Smooth muscle cell (in vitro differentiated cells): ENCODE measurements around the gene STRN3. TPM values are rescaled to one million over a fixed set of nuclear protein-coding genes. Genes with fewer than 3 reads are reported as not detected.
"Not testable (repeated sequence)": the region's sequence is repeated elsewhere in the genome, so short reads cannot be mapped to it uniquely, and the experiment has no call there.

Source experiments
- DNase-seq: peaks from one replicate; lab custom pipeline; 2025; ENCODE audit not compliant: unreplicated experiment; lab: John Stamatoyannopoulos, UW
- H2AFZ ChIP-seq: fragments of 200-600 bp; sonication (generic); 2 replicates; pipeline ENCODE4 v1.6.0; 2016; ENCODE audit warnings: antibody characterized with exemption, low read depth, mild to moderate bottlenecking
- H3F3A ChIP-seq: fragments of 200-600 bp; sonication (generic); 2 replicates; pipeline ENCODE4 v1.6.0; 2017; ENCODE audit warnings: antibody characterized with exemption, low read depth
- H3K27ac ChIP-seq: fragments of 200-600 bp; sonication (generic); 2 replicates; pipeline ENCODE4 v1.5.1; 2016; ENCODE audit warnings: low read depth, mild to moderate bottlenecking
- H3K27me3 ChIP-seq: fragments of 200-600 bp; sonication (generic); 2 replicates; pipeline ENCODE4 v1.6.1; 2016; ENCODE audit warnings: low read depth, mild to moderate bottlenecking
- H3K36me3 ChIP-seq: fragments of 200-600 bp; sonication (generic); 2 replicates; pipeline ENCODE4 v1.5.1; 2016; ENCODE audit warnings: low read depth
- H3K4me1 ChIP-seq: fragments of 200-600 bp; sonication (generic); 2 replicates; pipeline ENCODE4 v1.5.1; 2016; ENCODE audit warnings: low read depth
- H3K4me2 ChIP-seq: fragments of 200-600 bp; sonication (generic); 2 replicates; pipeline ENCODE4 v1.6.0; 2016; ENCODE audit warnings: mild to moderate bottlenecking
- H3K4me3 ChIP-seq: fragments of 200-600 bp; sonication (generic); 2 replicates; pipeline ENCODE4 v1.5.1; 2016; ENCODE audit warnings: mild to moderate bottlenecking
- H3K79me2 ChIP-seq: fragments of 200-600 bp; sonication (generic); 2 replicates; pipeline ENCODE4 v1.6.0; 2016; ENCODE audit warnings: low read depth, mild to moderate bottlenecking
- H3K9ac ChIP-seq: fragments of 200-600 bp; sonication (generic); 2 replicates; pipeline ENCODE4 v1.6.0; 2016; ENCODE audit warnings: low read depth
- H3K9me3 ChIP-seq: fragments of 200-600 bp; sonication (generic); replicated peaks from 2 replicates; pipeline ENCODE4 v1.5.1; 2016; ENCODE audit warnings: low read depth
- H4K20me1 ChIP-seq: fragments of 200-600 bp; sonication (generic); 2 replicates; pipeline ENCODE4 v1.6.0; 2016; ENCODE audit warnings: low read depth
- WGBS: methylation state at CpG from one replicate; pipeline ENCODE4 v1.1.7; 2016; ENCODE audit warnings: low lambda C conversion rate; 5-methylcytosine and 5-hydroxymethylcytosine counted together
- polyA plus RNA-seq: library from polyadenylated mRNA; unstranded; fragments of >200 nt; fragmentation: Nextera tagmentation; extraction: Ambion mirVana; gene quantifications from 2 replicates; pipeline ENCODE4 v1.2.1, GENCODE V29; 2016
- total RNA-seq: library from RNA; depleted of rRNA; stranded (reverse); fragments of >200 nt; gene quantifications from 2 replicates; pipeline ENCODE4 v1.2.3, GENCODE V29; 2014
- TF ChIP-seq, protein P1 (sequence below): fragments of 200-600 bp; sonication (generic); IDR thresholded peaks from 2 replicates; pipeline ENCODE4 v1.5.1; 2017; ENCODE audit warnings: borderline replicate concordance, mild to moderate bottlenecking, antibody characterized with exemption; ENCODE audit not compliant: insufficient read depth, poor library complexity, severe bottlenecking

Gene STRN3
- total and polyA plus RNA-seq, 2 experiments from 2014 or later = 6.8 to 43.6 TPM

DNA sequence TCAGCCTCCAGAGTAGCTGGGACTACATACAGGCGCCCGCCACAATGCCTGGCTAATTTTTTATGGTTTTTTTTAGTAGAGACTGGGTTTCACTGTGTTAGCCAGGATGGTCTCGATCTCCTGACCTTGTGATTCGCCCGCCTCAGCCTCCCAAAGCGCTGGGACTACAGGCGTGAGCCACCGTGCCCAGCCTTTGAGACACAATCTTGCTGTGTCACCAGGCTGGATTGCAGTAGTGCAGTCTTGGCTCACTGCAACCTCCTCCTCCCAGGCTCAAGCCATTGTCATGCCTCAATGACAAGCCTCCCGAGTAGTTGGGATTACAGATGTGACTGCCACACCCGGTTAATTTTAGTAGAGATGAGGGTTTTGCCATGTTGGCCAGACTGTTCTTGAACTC is 21.3 kb upstream of the STRN3 start:
- 96% methylated on average over 10 of the region's 10 CpGs for WGBS
- Histone ChIP-seq H3K27me3 (no peaks in the 10 kb centered on the region), H3K27ac (no peak overlapping the region)

DNA sequence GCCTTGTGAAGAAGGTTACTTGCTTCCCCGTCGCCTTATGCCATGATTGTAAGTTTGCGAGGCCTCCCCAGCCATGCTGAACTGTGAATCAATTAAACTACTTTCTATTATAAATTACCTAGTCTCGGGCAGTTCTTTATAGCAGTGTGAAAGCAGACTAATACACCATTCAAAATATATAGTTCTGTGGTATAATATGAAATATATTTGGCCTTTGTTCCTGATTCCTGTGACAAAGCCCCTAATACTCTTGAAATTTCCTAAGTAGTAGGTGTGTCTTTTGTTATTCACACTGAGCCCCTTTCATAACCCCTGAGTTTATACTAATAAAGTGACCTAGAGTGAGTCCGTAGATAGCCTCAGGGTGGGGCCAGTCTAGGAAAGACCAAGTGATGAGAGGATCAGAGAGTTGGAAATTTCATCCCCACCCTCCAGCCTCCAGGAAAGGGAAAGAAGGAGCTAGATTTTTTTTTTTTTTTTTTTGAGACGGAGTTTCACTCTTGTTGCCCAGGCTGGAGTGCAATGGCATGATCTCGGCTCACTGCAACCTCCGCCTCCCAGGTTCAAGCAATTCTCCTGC is 19.4 kb upstream of the STRN3 start:
- H3K79me2 ChIP-seq = no peaks in the 10 kb centered on the region
- H2AFZ ChIP-seq = no peak overlapping the region
- no peaks in the 10 kb centered on the region for H3F3A ChIP-seq
- DNase-seq = no peak
- no peak overlapping the region for H3K9ac ChIP-seq
- H3K4me2 ChIP-seq = no peak overlapping the region
- no peak overlapping the region for H3K27ac ChIP-seq
- H3K9me3 ChIP-seq = no peaks in the 10 kb centered on the region
- H3K4me3 ChIP-seq = no peak overlapping the region
- H3K36me3 ChIP-seq = no peaks in the 10 kb centered on the region
- H3K4me1 ChIP-seq = no peaks in the 10 kb centered on the region
- TF ChIP-seq, protein P1, sequence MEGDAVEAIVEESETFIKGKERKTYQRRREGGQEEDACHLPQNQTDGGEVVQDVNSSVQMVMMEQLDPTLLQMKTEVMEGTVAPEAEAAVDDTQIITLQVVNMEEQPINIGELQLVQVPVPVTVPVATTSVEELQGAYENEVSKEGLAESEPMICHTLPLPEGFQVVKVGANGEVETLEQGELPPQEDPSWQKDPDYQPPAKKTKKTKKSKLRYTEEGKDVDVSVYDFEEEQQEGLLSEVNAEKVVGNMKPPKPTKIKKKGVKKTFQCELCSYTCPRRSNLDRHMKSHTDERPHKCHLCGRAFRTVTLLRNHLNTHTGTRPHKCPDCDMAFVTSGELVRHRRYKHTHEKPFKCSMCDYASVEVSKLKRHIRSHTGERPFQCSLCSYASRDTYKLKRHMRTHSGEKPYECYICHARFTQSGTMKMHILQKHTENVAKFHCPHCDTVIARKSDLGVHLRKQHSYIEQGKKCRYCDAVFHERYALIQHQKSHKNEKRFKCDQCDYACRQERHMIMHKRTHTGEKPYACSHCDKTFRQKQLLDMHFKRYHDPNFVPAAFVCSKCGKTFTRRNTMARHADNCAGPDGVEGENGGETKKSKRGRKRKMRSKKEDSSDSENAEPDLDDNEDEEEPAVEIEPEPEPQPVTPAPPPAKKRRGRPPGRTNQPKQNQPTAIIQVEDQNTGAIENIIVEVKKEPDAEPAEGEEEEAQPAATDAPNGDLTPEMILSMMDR = no peak
- H4K20me1 ChIP-seq = no peaks in the 10 kb centered on the region
- WGBS = 94% methylated on average over 8 of the region's 8 CpGs
- H3K27me3 ChIP-seq = no peaks in the 10 kb centered on the region

More for the DNA sequence above, 21.3 kb upstream of the STRN3 start:
- H3K9ac ChIP-seq = no peak overlapping the region
- no peaks in the 10 kb centered on the region for H3F3A ChIP-seq
- H3K4me3 ChIP-seq = no peak overlapping the region
- no peak overlapping the region for H2AFZ ChIP-seq
- H3K4me2 ChIP-seq = no peak overlapping the region
- H3K79me2 ChIP-seq = no peaks in the 10 kb centered on the region
- no peaks in the 10 kb centered on the region for H3K9me3 ChIP-seq
- no peaks in the 10 kb centered on the region for H3K4me1 ChIP-seq
- TF ChIP-seq, protein P1 = no peak
- H3K36me3 ChIP-seq = no peaks in the 10 kb centered on the region
- no peak for DNase-seq
- H4K20me1 ChIP-seq = no peaks in the 10 kb centered on the region

DNA sequence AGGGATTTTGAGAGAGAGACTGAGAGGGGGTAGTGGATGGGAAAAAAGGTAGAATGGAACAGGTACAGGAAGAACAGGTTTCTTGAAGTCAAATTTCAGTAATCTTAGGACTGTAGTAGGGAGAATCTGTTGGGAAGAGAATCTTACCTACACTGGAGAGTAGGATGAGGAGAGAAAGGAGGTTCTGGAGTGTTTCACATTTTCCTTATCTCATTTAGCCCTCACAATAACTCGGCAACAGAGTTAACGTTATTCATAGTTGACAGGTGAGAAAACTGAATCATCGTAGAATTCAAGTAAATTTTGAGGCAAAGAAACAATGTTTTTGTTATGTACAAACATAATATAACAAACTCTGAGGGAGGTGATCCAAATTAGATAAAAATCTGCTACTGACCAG is 17.2 kb upstream of the STRN3 start:
- H4K20me1 ChIP-seq = no peaks in the 10 kb centered on the region
- no peak overlapping the region for H3K4me3 ChIP-seq
- no peaks in the 10 kb centered on the region for H3K27me3 ChIP-seq
- DNase-seq = no peak
- no peaks in the 10 kb centered on the region for H3K9me3 ChIP-seq
- H3K4me2 ChIP-seq = no peak overlapping the region
- no peak overlapping the region for H3K9ac ChIP-seq
- no peaks in the 10 kb centered on the region for H3F3A ChIP-seq
- no peaks in the 10 kb centered on the region for H3K4me1 ChIP-seq
- TF ChIP-seq, protein P1 = no peak
- no peak overlapping the region for H3K27ac ChIP-seq
- 59% methylated on average over 3 of the region's 3 CpGs for WGBS
- H3K79me2 ChIP-seq = no peaks in the 10 kb centered on the region
- no peaks in the 10 kb centered on the region for H3K36me3 ChIP-seq
- no peak overlapping the region for H2AFZ ChIP-seq

DNA sequence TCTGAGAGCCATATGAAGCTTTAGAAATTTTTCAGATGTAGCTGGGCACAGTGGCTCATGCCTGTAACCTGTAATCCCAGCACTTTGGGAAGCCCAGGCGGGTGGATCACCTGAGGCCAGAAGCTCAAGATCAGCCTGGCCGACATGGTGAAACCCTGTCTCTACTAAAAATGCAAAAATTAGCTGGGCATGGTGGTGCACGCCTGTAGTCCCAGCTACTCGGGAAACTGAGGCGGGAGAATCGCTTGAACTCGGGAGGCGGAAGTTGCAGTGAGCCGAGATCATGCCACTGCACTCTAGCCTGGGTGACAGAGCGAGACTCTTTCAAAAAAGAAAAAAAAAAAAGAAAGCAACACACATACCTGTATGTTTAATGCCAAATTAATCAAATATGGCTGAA is 16.7 kb upstream of the STRN3 start:
- not testable (repeated sequence) for H2AFZ ChIP-seq, H3K4me2 ChIP-seq, H4K20me1 ChIP-seq, H3K4me1 ChIP-seq, H3K27ac ChIP-seq, H3K27me3 ChIP-seq, H3K9me3 ChIP-seq, H3F3A ChIP-seq, H3K36me3 ChIP-seq, DNase-seq, H3K79me2 ChIP-seq, H3K9ac ChIP-seq, H3K4me3 ChIP-seq
- WGBS = 84% methylated on average over 10 of the region's 10 CpGs
